HAP-1 (cell line): ENCODE results near the gene CSF1.

ENCODE experiments used
- DNase-seq, 2 experiments: peaks; one replicate each; pipeline ENCODE4 v3.0.0-alpha.2; 2016 to 2020; ENCODE audit warnings: low spot score in 2 of 2
- H3K27me3 ChIP-seq: fragments of 250-450 bp; sonication (Bioruptor Pico); 2 replicates; pipeline ENCODE4 v1.5.1; 2020; ENCODE audit warnings: low read depth, mild to moderate bottlenecking, moderate library complexity
- H3K36me3 ChIP-seq: fragments of 250-450 bp; sonication (Bioruptor Pico); replicated peaks from 2 replicates; pipeline ENCODE4 v1.5.1; 2020; ENCODE audit warnings: mild to moderate bottlenecking
- H3K4me1 ChIP-seq: fragments of 250-450 bp; sonication (Bioruptor Pico); 2 replicates; pipeline ENCODE4 v1.5.1; 2020; ENCODE audit warnings: mild to moderate bottlenecking
- H3K4me3 ChIP-seq: fragments of 250-450 bp; sonication (Bioruptor Pico); 2 replicates; pipeline ENCODE4 v1.5.1; 2020; ENCODE audit warnings: mild to moderate bottlenecking, moderate library complexity
- H3K9me3 ChIP-seq: fragments of 250-450 bp; sonication (Bioruptor Pico); 2 replicates; pipeline ENCODE4 v1.5.1; 2020; ENCODE audit warnings: mild to moderate bottlenecking, moderate library complexity
- in situ Hi-C: fragments of 300-500 bp; cut with MboI; formaldehyde crosslinking; loops from 3 replicates; pipeline ENCODE4 v1.14.3; 2020; ENCODE audit warnings: low sequenced_read_pairs, inconsistent platforms, mixed read lengths

CSF1 gene

DNA sequence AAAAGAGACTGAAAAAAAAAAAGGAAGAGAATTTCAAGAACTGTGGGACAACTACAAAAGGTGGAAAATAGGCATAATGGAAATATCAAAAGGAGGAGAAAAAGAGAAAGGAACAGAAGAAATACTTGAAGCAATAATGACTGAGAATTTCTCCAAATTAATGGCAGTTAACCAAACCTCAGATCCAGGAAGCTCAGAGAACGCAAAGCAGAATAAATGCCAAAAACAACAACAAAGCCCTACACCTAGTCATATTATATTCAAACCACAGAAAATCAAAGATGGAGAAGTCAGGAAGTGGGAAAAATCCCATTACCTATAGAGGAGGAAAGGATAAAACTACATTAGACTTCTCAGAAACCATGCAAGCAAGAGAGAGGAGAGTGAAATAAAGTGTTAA, 53.2 kb downstream of the CSF1 start:
- Histone ChIP-seq H3K36me3 (no peaks in the 10 kb centered on the region), H3K27me3 (no peaks in the 10 kb centered on the region), H3K4me3 (no peak overlapping the region), H3K9me3 (no peaks in the 10 kb centered on the region), H3K4me1 (peaks cover 14% of the 10 kb centered on the region)
- in situ Hi-C loops = no loop called here
- DNase-seq = no peak

DNA sequence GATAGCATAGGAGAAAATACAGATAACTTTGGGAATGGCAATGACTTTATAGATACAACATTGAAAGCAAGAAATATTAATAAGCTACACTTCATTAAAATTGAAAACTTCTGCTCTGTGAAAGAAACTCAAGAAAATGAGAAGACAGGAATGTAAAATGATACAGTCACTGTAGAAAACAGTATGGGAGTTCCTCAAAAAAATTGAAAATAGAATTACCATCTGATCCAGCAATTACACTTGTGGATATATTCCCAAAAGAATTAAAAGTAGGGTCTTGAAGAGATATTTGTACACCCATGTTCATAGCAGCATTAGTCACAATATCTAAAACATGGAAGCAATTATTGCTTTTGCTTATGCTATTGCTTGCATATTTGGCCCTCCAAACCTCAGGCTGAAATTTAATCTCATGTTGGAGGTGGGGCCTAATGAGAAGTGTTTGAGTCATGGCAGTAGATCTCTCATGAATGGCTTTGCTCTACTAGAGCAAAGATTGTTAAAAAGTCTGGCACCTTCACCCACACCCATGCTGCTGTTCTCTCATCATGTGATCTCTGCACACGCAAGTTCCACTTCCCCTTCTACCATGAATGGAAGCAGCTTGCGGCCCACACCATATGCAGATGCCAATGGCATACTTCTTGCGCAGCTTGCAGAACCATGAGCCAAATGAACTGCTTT, 58.6 kb downstream of the CSF1 start:
- DNase-seq = no peak
- in situ Hi-C loops = no loop called here
- H3K27me3 ChIP-seq = no peaks in the 10 kb centered on the region; the same call in 1 of the 2 replicates

DNA sequence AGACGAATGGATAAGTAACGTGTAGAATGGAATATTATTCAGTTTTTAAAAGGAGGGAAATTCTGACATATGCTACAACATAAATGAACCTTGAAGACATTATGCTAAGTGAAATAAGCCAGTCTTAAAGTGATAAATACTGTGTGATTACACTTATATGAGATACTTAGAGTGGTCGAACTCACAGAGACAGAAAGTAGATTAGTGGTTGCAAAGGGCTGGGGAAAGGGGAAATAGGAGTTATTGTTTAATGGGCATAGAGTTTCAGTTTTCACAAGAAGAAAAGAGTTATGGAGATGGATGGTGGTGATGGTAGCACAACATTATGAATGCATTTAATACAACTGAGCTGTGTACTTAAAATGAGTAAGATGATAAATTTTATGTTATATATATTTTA, 59.3 kb downstream of the CSF1 start:
- H3K9me3 ChIP-seq = no peaks in the 10 kb centered on the region
- in situ Hi-C loops = no loop called here
- no peak for DNase-seq
- H3K27me3 ChIP-seq = no peaks in the 10 kb centered on the region; the same call in 1 of the 2 replicates
- no peaks in the 10 kb centered on the region for H3K36me3 ChIP-seq
- H3K4me1 ChIP-seq = no peaks in the 10 kb centered on the region
- H3K4me3 ChIP-seq = no peak overlapping the region

More for the DNA sequence above, 58.6 kb downstream of the CSF1 start:
- Histone ChIP-seq H3K36me3 (no peaks in the 10 kb centered on the region), H3K9me3 (no peaks in the 10 kb centered on the region), H3K4me1 (no peaks in the 10 kb centered on the region), H3K4me3 (no peak overlapping the region)

DNA sequence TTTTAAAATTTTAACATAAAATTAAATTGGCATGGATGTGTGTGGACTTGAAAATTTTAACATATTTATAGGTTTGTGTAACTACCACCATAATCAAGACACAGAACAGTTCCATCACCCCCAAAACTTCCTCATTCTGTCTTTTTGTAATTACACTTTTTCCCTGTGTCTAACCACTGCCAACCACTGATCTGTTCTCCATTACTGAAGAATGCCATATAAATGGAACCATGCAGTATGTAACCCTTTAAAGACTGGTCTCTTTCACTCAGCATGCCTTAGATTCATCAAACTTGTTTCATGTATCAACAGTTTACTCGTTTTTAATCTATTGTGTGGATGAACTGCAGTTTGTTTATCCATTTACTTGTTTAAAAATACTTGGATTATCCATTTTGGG, 60.9 kb downstream of the CSF1 start:
- in situ Hi-C loops = no loop called here

GRCh38 chr1:109974191-109974590, 63.5 kb downstream of the CSF1 start:
- no peaks in the 10 kb centered on the region for H3K4me1 ChIP-seq
- no peak overlapping the region for H3K4me3 ChIP-seq
- DNase-seq = no peak
- H3K36me3 ChIP-seq = no peaks in the 10 kb centered on the region
- no peaks in the 10 kb centered on the region; the same call in 1 of the 2 replicates for H3K27me3 ChIP-seq
- in situ Hi-C loops = no loop called here
- H3K9me3 ChIP-seq = no peaks in the 10 kb centered on the region

More for the DNA sequence above, 60.9 kb downstream of the CSF1 start:
- DNase-seq = no peak
- Histone ChIP-seq H3K36me3 (no peaks in the 10 kb centered on the region), H3K27me3 (no peaks in the 10 kb centered on the region; the same call in 1 of the 2 replicates), H3K9me3 (no peaks in the 10 kb centered on the region), H3K4me1 (no peaks in the 10 kb centered on the region), H3K4me3 (no peak overlapping the region)

DNA sequence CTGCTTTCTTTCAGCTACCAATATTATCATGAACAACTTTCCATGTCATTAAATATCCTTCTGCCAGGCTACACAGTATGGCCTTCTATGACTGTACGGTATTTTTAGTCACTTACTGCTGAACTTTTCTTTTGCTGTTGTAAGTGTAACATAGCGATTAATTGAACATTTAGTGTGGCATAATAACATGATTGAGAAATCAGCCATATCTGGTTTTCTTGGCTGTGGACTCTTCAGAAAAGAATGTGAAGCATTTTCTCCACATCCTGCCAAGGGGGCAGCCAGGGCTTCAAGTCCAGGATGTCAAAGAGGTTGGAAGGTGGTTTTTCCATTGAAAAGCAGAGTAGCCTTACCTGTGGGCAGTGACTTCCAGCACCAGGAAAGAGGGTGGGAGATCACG, 65.1 kb downstream of the CSF1 start:
- DNase-seq = no peak
- H3K4me1 ChIP-seq = no peaks in the 10 kb centered on the region; the same call in 1 of the 2 replicates
- H3K9me3 ChIP-seq = no peaks in the 10 kb centered on the region
- in situ Hi-C loops = no loop called here
- no peaks in the 10 kb centered on the region for H3K27me3 ChIP-seq
- no peak overlapping the region for H3K4me3 ChIP-seq
- no peaks in the 10 kb centered on the region for H3K36me3 ChIP-seq

DNA sequence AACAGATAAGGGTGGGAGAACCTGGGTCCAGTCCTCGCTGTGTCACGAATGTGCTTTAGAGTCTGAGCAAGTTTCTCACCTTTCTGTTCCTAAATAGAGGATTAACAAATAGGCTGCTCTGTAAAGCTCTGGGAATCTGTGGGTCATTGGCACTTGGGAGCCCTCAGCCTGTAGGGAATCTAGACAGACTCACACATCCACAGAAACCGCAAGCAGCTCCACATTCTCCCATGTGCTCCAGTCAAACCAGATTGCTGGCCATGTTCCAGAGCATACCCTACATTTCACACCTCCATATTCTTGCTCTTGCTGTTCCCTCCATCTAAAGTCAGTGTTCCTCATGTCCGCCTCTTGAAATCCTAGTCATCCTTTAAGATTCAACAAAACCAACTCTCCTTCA, 66.1 kb downstream of the CSF1 start:
- Histone ChIP-seq H3K4me3 (no peak overlapping the region), H3K4me1 (no peaks in the 10 kb centered on the region; the same call in 1 of the 2 replicates), H3K27me3 (no peaks in the 10 kb centered on the region), H3K36me3 (no peaks in the 10 kb centered on the region), H3K9me3 (no peaks in the 10 kb centered on the region)
- no peak for DNase-seq
- in situ Hi-C loops = no loop called here

DNA sequence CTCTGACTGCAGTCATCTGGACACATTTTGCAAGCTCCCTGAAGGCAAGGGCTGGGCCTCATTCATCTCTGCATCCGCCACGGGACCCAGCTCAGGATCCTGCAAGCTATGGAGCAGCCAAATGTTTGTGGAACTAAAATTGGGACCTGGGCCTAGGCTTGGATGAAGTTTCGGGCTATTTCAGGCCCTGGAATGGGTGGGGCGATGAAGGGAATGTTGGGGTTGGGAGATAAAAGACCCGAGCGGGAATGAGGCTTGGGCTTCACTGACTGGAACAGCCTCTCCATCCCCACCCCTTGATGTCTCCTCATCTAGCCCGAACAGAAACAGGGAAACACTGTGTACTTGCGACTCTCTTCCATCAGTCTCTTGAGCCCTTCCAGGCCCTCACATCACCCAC, 66.6 kb downstream of the CSF1 start:
- Histone ChIP-seq H3K9me3 (no peaks in the 10 kb centered on the region), H3K27me3 (no peaks in the 10 kb centered on the region), H3K36me3 (no peaks in the 10 kb centered on the region), H3K4me3 (no peak overlapping the region), H3K4me1 (no peaks in the 10 kb centered on the region; the same call in 1 of the 2 replicates)
- no peak for DNase-seq
- in situ Hi-C loops = no loop called here

- H3K4me3 ChIP-seq = no peak overlapping the region
- H3K36me3 ChIP-seq = no peaks in the 10 kb centered on the region
- DNase-seq = no peak
- H3K9me3 ChIP-seq = no peaks in the 10 kb centered on the region
- in situ Hi-C loops = no loop called here
- no peaks in the 10 kb centered on the region; the same call in 1 of the 2 replicates for H3K4me1 ChIP-seq
- no peaks in the 10 kb centered on the region for H3K27me3 ChIP-seq
Measured at GRCh38 chr1:109977657-109978378, 67.2 kb downstream of the CSF1 start.

DNA sequence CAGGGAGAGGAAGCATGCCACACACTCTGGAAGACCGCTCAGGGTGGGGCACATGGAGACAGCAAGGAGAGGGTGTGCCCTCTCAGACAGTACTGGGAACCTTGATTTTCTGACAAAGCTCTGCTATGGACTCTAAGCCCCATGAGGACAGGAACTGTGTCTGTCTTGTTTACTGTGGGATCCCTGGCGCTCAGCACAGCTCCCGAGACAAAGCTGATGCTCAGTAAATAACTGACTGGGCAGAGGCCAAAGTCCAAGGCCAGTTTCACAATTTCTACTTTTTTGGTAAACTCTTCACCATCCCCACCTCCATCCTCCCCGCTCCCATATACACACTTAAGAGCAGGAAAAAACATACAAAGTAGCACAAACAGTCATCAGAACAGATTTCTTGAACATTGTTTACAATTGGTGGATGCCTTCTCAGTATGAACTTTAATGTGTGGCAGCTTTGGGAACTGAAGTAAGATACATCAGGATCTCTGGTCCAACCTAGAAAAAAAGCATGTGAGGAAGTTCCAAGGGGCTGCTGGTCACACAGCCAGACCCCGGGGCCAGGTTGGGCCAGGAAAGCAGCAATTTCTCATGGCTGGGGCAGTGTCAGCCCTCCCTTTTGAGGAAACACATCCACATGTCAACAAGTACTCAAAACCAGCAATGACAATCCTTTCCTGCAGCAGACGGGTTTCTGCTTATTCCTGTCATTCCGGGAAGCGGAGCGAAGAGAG, 68.3 kb downstream of the CSF1 start:
- in situ Hi-C loops = no loop called here
- DNase-seq = no peak
- peaks cover 2% of the 10 kb centered on the region for H3K4me1 ChIP-seq

GRCh38 chr1:109979489-109980091, 68.9 kb downstream of the CSF1 start:
- in situ Hi-C loops = loop anchor here (5.0 to 10.0 kb wide), 3 partner anchors 202 to 435 kb away; partner anchors contain the start of genes GNAI3 and GSTM4
- Histone ChIP-seq H3K9me3 (no peaks in the 10 kb centered on the region), H3K27me3 (no peaks in the 10 kb centered on the region), H3K4me1 (peaks cover 6% of the 10 kb centered on the region), H3K36me3 (no peaks in the 10 kb centered on the region), H3K4me3 (no peak overlapping the region)
- no peak for DNase-seq

More for the DNA sequence above, 68.3 kb downstream of the CSF1 start:
- Histone ChIP-seq H3K36me3 (no peaks in the 10 kb centered on the region), H3K4me3 (no peak overlapping the region), H3K27me3 (no peaks in the 10 kb centered on the region), H3K9me3 (no peaks in the 10 kb centered on the region)
